ENCODE data around the gene TBL1X. TPM values are rescaled to one million over a fixed set of nuclear protein-coding genes. Genes with fewer than 3 reads are reported as not detected.

The TBL1X gene
- total and polyA plus RNA-seq, 2 of the 8 experiments (the other 6 are each of a cell fraction or from before 2014, with no cell fraction given) = 13.3 to 25.6 TPM

GRCh38 chrX:9775930-9776329, 311.1 kb downstream of the TBL1X start (continued):
- no peak for TF ChIP-seq NRF1 (IDR thresholded peaks at IDR 0.05; ENCODE audit: low read depth, low read length)
- TF ChIP-seq TAF1 (IDR thresholded peaks at IDR 0.05; ENCODE audit: low read depth, low read length) = no peak
- TF ChIP-seq CHD2 (IDR thresholded peaks at IDR 0.05; ENCODE audit: low read length) = no peak
- TF ChIP-seq SP1 (IDR thresholded peaks at IDR 0.05; ENCODE audit: low read depth, low read length) = no peak

Measured in H1 (cell line).